Esophagus squamous epithelium (tissue), 5 donors: Measurements from ENCODE around the gene IRF9. TPM values are rescaled to one million over a fixed set of nuclear protein-coding genes. Genes with fewer than 3 reads are reported as not detected.

Experiments used
- DNase-seq: peaks from one replicate; lab custom pipeline; 2025; lab: John Stamatoyannopoulos, UW
- H3K27ac ChIP-seq, 4 donors: fragments of 200-600 bp; sonication (generic); one replicate each; pipeline ENCODE4 v1.5.1; 2016 to 2019; ENCODE audit warnings: mild to moderate bottlenecking in 1 of 4
- H3K27me3 ChIP-seq, 4 donors: fragments of 200-600 bp; sonication (generic); 1 replicate in 3 of 4; 2 replicates in 1 of 4; pipeline versions ENCODE4 v1.5.1 to v1.6.0; 2017 to 2021; ENCODE audit warnings: antibody characterized with exemption in 1 of 4
- H3K36me3 ChIP-seq, 3 donors: fragments of 200-600 bp; sonication (generic); one replicate each; pipeline ENCODE4 v1.5.1; 2016 to 2019
- H3K4me1 ChIP-seq, 3 donors: fragments of 200-600 bp; sonication (generic); one replicate each; pipeline ENCODE4 v1.5.1; 2017 to 2019
- H3K4me3 ChIP-seq, 4 donors: fragments of 200-600 bp; sonication (generic); 1 replicate in 3 of 4; 2 replicates in 1 of 4; pipeline ENCODE4 v1.5.1; 2016 to 2019; ENCODE audit warnings: mild to moderate bottlenecking in 2 of 4, moderate library complexity in 1 of 4
- H3K9me3 ChIP-seq, 3 donors: fragments of 200-600 bp; sonication (generic); one replicate each; pipeline ENCODE4 v1.5.1; 2016 to 2019
- CTCF ChIP-seq, 6 experiments: fragments of 450-650 bp in 4 of 6; fragments of 200-600 bp in 2 of 6; sonication (generic) in 2 of 6; IDR thresholded peaks; one replicate each; pipeline ENCODE4 v1.5.1; 2016 to 2019; ENCODE audit warnings: antibody characterized with exemption in 6 of 6, mild to moderate bottlenecking in 4 of 6, moderate library complexity in 4 of 6
- POLR2A ChIP-seq, 4 donors: fragments of 450-650 bp; IDR thresholded peaks; one replicate each; pipeline ENCODE4 v1.6.1; 2017; ENCODE audit warnings: antibody characterized with exemption in 4 of 4, mild to moderate bottlenecking in 4 of 4, moderate library complexity in 3 of 4
- WGBS, 2 donors: methylation state at CpG; one replicate each; pipeline ENCODE4 v1.1.5; 2018; 5-methylcytosine and 5-hydroxymethylcytosine counted together
- intact Hi-C: fragments of 100-400 bp; cut with DNase I; formaldehyde crosslinking; loops from one replicate; pipeline ENCODE4 v1.15.0; 2022
- total RNA-seq, 4 donors: library from RNA; depleted of rRNA; stranded (reverse); fragments of >200 nt; gene quantifications; one replicate each; pipeline ENCODE4 v1.1.0, GENCODE V29; 2016
- donor health status: DM: yes; HTN: yes; CAD: no.

The IRF9 gene
- total RNA-seq, 4 donors from 2014 or later: 21.9 to 52.2 (median 45.9) TPM

GRCh38 chr14:24149302-24149969, 11.6 kb upstream of the IRF9 start:
- Histone ChIP-seq H3K27ac (no peak overlapping the region), H3K9me3 (no peaks in the 10 kb centered on the region), H3K4me1 (peaks cover 23 to 47% (median 23%) of the 10 kb centered on the region in 3 donors), H3K27me3 (no peaks in the 10 kb centered on the region), H3K36me3 (peaks cover 16 to 62% (median 28%) of the 10 kb centered on the region in 3 donors), H3K4me3 (no peak overlapping the region)
- no peak for DNase-seq
- WGBS, 2 donors: 80 to 94% methylated on average over 3 of the region's 3 CpGs
- intact Hi-C loops: no loop called here
- TF ChIP-seq POLR2A (IDR thresholded peaks at IDR 0.05) (no peak), CTCF (IDR thresholded peaks at IDR 0.05) (no peak)

- Histone ChIP-seq H3K27ac (no peak overlapping the region), H3K36me3 (peaks cover 23 to 68% (median 31%) of the 10 kb centered on the region in 3 donors), H3K9me3 (no peaks in the 10 kb centered on the region), H3K27me3 (no peaks in the 10 kb centered on the region), H3K4me3 (no peak overlapping the region), H3K4me1 (peaks cover 18 to 40% (median 19%) of the 10 kb centered on the region in 3 donors)
- DNase-seq: no peak
- TF ChIP-seq POLR2A (IDR thresholded peaks at IDR 0.05) (no peak), CTCF (IDR thresholded peaks at IDR 0.05) (no peak)
- intact Hi-C loops: no loop called here
- whole genome bisulfite sequencing, 2 donors: 90 to 100% methylated on average over 2 to 7 of the region's 9 CpGs
Observed at GRCh38 chr14:24150061-24150460, 11.0 kb upstream of the IRF9 start.

GRCh38 chr14:24150567-24150966, 10.5 kb upstream of the IRF9 start:
- intact Hi-C loops: no loop called here
- WGBS, 2 donors: 67 to 72% methylated on average over 1 to 2 of the region's 9 CpGs
- H3K36me3 ChIP-seq: peaks cover 28 to 73% (median 36%) of the 10 kb centered on the region in 3 donors

GRCh38 chr14:24150993-24151392, 10.1 kb upstream of the IRF9 start:
- H3K4me1 ChIP-seq: peaks cover 9 to 31% (median 10%) of the 10 kb centered on the region in 3 donors
- H3K4me3 ChIP-seq: no peak overlapping the region
- 67 to 92% methylated on average over 3 to 7 of the region's 9 CpGs for WGBS, 2 donors
- H3K27ac ChIP-seq: no peak overlapping the region
- peaks cover 30 to 77% (median 40%) of the 10 kb centered on the region in 3 donors for H3K36me3 ChIP-seq
- H3K9me3 ChIP-seq: no peaks in the 10 kb centered on the region
- intact Hi-C loops: no loop called here
- no peak for DNase-seq
- TF ChIP-seq POLR2A (IDR thresholded peaks at IDR 0.05): no peak
- TF ChIP-seq CTCF (IDR thresholded peaks at IDR 0.05): no peak
- no peaks in the 10 kb centered on the region for H3K27me3 ChIP-seq

More at GRCh38 chr14:24150567-24150966, 10.5 kb upstream of the IRF9 start:
- H3K27ac ChIP-seq: no peak overlapping the region
- no peaks in the 10 kb centered on the region for H3K27me3 ChIP-seq
- no peak overlapping the region for H3K4me3 ChIP-seq
- peaks cover 13 to 35% (median 14%) of the 10 kb centered on the region in 3 donors for H3K4me1 ChIP-seq
- TF ChIP-seq POLR2A (IDR thresholded peaks at IDR 0.05): no peak
- TF ChIP-seq CTCF (IDR thresholded peaks at IDR 0.05): no peak
- no peak for DNase-seq
- H3K9me3 ChIP-seq: no peaks in the 10 kb centered on the region

GRCh38 chr14:24151404-24152080, 9.5 kb upstream of the IRF9 start:
- intact Hi-C loops: no loop called here
- Histone ChIP-seq H3K4me1 (peaks cover 8 to 28% (median 9%) of the 10 kb centered on the region in 3 donors), H3K27me3 (no peaks in the 10 kb centered on the region), H3K4me3 (no peak overlapping the region), H3K36me3 (peaks cover 30 to 83% (median 46%) of the 10 kb centered on the region in 3 donors), H3K27ac (no peak overlapping the region), H3K9me3 (no peaks in the 10 kb centered on the region)
- TF ChIP-seq POLR2A (IDR thresholded peaks at IDR 0.05) (no peak), CTCF (IDR thresholded peaks at IDR 0.05) (no peak)
- no peak for DNase-seq
- WGBS, 2 donors: 89 to 96% methylated on average over 7 to 10 of the region's 16 CpGs
